Heart right ventricle (tissue), 16 donors: ENCODE data around the gene ZNF618. TPM values are rescaled to one million over a fixed set of nuclear protein-coding genes. Genes with fewer than 3 reads are reported as not detected.
A peak's percentile ranks its signal among the peaks of the same experiment; 100 is the strongest.

ENCODE experiments used
- ATAC-seq, 8 donors: fragments of 200-7000 bp; cut with Tn5 transposase; one replicate each; pipeline ENCODE4 v1.9.1; 2020; ENCODE audit warnings: mild to moderate bottlenecking in 8 of 8, moderate library complexity in 8 of 8, moderate number of reproducible peaks in 1 of 8
- DNase-seq, 2 donors: peaks; one replicate each; pipeline ENCODE4 v3.0.0-alpha.2; 2020
- H3K27ac ChIP-seq, 10 donors: fragments of 200-600 bp; sonication (generic) in 2 of 10; one replicate each; pipeline versions ENCODE4 v1.5.0 to v1.8.0; 2020 to 2022; ENCODE audit warnings: mild to moderate bottlenecking in 3 of 10
- H3K27me3 ChIP-seq, 7 donors: fragments of 200-600 bp; one replicate each; pipeline ENCODE4 v1.8.0; 2021 to 2022; ENCODE audit warnings: mild to moderate bottlenecking in 2 of 7
- H3K36me3 ChIP-seq, 9 donors: fragments of 200-600 bp; sonication (generic) in 1 of 9; one replicate each; pipeline versions ENCODE4 v1.5.0 to v1.8.0; 2020 to 2022; ENCODE audit warnings: mild to moderate bottlenecking in 2 of 9
- H3K4me1 ChIP-seq, 9 donors: fragments of 200-600 bp; sonication (generic) in 1 of 9; one replicate each; pipeline versions ENCODE4 v1.5.0 to v1.8.0; 2020 to 2022; ENCODE audit warnings: mild to moderate bottlenecking in 4 of 9
- H3K4me3 ChIP-seq, 10 donors: fragments of 200-600 bp; sonication (generic) in 2 of 10; one replicate each; pipeline versions ENCODE4 v1.5.0 to v1.8.0; 2020 to 2022; ENCODE audit warnings: mild to moderate bottlenecking in 7 of 10, moderate library complexity in 2 of 10
- H3K9me3 ChIP-seq, 11 donors: fragments of 200-600 bp in 10 of 11; sonication (generic) in 2 of 11; one replicate each; pipeline versions ENCODE4 v1.5.0 to v1.8.0; 2013 to 2022; ENCODE audit warnings: mild to moderate bottlenecking in 2 of 11, control low read depth in 1 of 11, moderate library complexity in 1 of 11
- WGBS, 2 donors: extraction: QIAGEN DNeasy Blood & Tissue Kit; methylation state at CpG; one replicate each; pipeline ENCODE4 v1.1.7; 2013; ENCODE audit warnings: inconsistent platforms in 1 of 2; 5-methylcytosine and 5-hydroxymethylcytosine counted together
- intact Hi-C, 10 donors: fragments of 100-400 bp; cut with DNase I; formaldehyde crosslinking; loops; one replicate each; pipeline versions ENCODE4 v1.11.1 to v1.14.2; 2022
- polyA plus RNA-seq, 2 donors: library from polyadenylated mRNA; stranded (reverse); fragments of 200-250 nt; gene quantifications; one replicate each; pipeline ENCODE4 v1.2.3, GENCODE V29; 2013
- total RNA-seq, 10 donors: library from RNA; stranded (reverse); fragmentation: NEBNext Ultra II Directional in 3 of 10; extraction: Animal tissue kit (Norgen Biotek cat#: 25700) in 3 of 10; gene quantifications; one replicate each; pipeline versions ENCODE4 v1.2.1 to v1.2.4, GENCODE V29; 2021 to 2023
- TF ChIP-seq, protein P1 (sequence below), 9 donors: fragments of 200-600 bp; sonication (generic) in 2 of 9; IDR thresholded peaks; one replicate each; pipeline versions ENCODE4 v1.5.0 to v1.8.0; 2021 to 2022; ENCODE audit warnings: antibody characterized with exemption in 9 of 9, mild to moderate bottlenecking in 5 of 9, moderate library complexity in 1 of 9
- donor health status: Arrhythmogenic right ventricular cardiomyopathy.
- donor health status: ischemic (EF 13 %, LVEDD 7.1; RV severe dilation, severe dysfunction).
- donor health status: healthy with polysubstance abuse.
- donor health status: DM: no; HTN: yes; CAD: no.
- donor health status: DM: no; HTN: no; CAD: no.
- donor health status: ischemic (EF 25% LVEDD 6.9; RV normal size, moderate dysfunction).
- donor health status: ischemic (EF 25% LVEDD 5.7; RV mildly dilated, moderate dysfunction).
- donor health status: healthy.
- donor health status: DM: yes; HTN: yes; CAD: no.
- donor health status: Ischemic cardiomyopathy.
- donor health status: ischemic (EF 35%, LVEDD 5.7; RV mildly dilated, moderate dysfunction).
- donor health status: nonischemic (EF 11% LVEDD 7.7; RV severe dilation, severe dysfunction).
- donor health status: DM: yes; HTN: yes; CAD: no.
- donor health status: PGD.
- donor health status: ischemic (EF 29% LVEDD 5.4; RV normal size, mild dysfunction).
- donor health status: nonischemic (EF 23%, LVEDD 6.1; RV moderate dilation, normal function).

The ZNF618 gene
- total and polyA plus RNA-seq, 12 donors: 0.59 to 2.5 (median 1.6) TPM

DNA sequence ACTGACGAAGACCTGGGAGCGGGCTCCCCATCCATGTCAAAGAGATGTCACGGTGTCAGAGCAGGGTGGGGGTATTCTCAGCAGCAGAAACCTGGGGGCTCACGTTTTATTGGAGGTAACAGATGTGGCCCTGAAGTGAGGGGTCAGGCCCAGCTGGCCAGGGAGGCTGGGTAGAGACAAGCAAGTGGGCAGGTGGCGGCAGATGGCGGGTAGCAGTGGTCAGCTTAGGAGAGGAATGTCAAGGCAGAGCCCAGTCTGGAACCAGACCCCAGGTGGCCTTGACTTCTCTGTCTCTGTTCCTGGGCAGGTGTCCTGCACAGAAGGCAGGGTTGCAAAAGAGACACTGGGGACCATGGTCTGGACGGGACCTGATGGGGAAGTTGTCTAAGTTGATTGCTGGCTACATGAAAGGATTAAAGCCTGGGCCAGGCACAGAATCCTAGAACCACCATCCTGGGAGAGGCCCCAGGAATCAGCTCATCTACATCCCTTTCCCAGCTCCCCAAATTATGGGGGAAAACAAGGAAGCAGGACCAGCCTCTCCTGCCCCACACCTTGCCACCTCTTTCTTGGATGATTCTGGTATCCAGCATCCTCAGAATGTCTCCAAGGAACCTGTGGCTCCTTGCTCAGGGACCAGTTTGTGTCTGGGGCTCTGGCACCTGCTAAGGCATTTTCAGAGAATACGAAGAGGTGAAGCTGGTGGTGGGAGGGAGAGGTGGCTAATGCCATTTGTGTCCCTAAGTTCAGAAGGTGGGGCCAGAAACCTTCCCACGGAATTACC is 129.5 kb downstream of the ZNF618 start:
- TF ChIP-seq, protein P1, sequence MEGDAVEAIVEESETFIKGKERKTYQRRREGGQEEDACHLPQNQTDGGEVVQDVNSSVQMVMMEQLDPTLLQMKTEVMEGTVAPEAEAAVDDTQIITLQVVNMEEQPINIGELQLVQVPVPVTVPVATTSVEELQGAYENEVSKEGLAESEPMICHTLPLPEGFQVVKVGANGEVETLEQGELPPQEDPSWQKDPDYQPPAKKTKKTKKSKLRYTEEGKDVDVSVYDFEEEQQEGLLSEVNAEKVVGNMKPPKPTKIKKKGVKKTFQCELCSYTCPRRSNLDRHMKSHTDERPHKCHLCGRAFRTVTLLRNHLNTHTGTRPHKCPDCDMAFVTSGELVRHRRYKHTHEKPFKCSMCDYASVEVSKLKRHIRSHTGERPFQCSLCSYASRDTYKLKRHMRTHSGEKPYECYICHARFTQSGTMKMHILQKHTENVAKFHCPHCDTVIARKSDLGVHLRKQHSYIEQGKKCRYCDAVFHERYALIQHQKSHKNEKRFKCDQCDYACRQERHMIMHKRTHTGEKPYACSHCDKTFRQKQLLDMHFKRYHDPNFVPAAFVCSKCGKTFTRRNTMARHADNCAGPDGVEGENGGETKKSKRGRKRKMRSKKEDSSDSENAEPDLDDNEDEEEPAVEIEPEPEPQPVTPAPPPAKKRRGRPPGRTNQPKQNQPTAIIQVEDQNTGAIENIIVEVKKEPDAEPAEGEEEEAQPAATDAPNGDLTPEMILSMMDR (IDR thresholded peaks at IDR 0.05): no peak
- peak in 1 of 2 donors; percentile 3 for DNase-seq
- Histone ChIP-seq H3K9me3 (no peaks in the 10 kb centered on the region), H3K4me3 (no peak overlapping the region), H3K27ac (no peak overlapping the region), H3K27me3 (no peaks in the 10 kb centered on the region), H3K36me3 (peaks cover 0 to 32% (median 0%) of the 10 kb centered on the region in 9 donors), H3K4me1 (peaks cover 8 to 35% (median 23%) of the 10 kb centered on the region in 9 donors)
- ATAC-seq: no peak
- intact Hi-C loops: no loop called here
- WGBS, 2 donors: 88 to 98% methylated on average over 9 of the region's 9 CpGs

DNA sequence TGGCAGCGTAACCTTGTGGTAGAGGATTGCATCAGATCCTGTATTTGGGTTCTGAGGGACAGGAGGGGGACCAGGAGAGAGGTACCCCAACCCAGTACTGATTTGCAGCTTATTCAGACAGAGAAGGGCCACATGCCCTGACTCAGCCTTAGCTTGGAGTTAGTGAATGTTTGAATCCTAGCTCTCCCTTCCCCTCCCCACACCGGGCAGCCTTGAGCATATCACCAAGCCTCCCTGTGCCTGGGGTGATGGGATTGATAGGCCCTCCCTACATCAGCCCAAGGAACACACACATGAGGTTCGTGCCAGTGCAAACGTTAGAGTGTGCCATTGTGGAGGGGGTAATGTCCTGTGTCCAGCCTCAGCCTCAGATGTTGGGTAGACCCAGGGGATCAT is 130.0 kb downstream of the ZNF618 start:
- Histone ChIP-seq H3K27me3 (no peaks in the 10 kb centered on the region), H3K9me3 (no peaks in the 10 kb centered on the region), H3K27ac (no peak overlapping the region), H3K4me1 (peaks cover 8 to 35% (median 23%) of the 10 kb centered on the region in 9 donors), H3K36me3 (peaks cover 0 to 33% (median 0%) of the 10 kb centered on the region in 9 donors), H3K4me3 (no peak overlapping the region)
- TF ChIP-seq, protein P1 (IDR thresholded peaks at IDR 0.05): no peak
- 96 to 98% methylated on average over 4 of the region's 4 CpGs for WGBS, 2 donors
- peak in 1 of 2 donors; percentile 0 for DNase-seq
- intact Hi-C loops: no loop called here
- no peak for ATAC-seq

DNA sequence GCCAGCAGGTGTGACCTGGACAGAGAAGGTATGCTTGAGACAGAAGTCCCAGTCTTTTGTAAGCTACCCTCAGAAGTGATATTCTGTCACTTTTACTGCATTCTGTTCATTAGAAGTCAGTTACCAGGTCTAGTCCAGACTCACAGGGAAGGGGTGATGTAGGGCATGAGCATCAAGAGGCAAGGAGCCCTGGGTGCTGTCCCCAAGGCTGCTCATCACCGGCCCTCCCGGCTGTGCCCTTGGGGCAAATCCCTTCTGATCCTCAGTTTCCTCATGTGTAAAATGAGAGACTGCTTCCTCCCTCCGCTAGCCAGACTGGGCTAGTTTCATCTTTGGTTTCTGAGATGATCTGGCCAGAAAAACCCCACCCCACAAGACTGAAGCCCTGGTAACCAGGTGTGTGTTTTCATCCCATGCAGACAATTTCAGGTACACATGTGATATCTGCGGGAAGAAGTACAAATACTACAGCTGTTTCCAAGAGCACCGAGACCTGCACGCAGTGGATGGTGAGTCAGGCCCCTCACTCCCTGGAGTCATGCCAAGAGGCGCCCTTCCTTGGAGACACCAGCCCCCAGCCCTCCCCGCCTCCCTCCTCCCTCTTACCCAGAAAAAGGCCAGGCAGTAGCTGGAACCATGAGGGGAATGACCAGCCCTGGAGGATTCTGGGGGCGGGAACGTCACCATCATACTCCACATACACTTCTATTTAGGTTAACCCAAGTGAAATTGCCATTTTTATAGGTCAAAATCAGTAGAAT is 131.0 kb downstream of the ZNF618 start:
- 85% methylated on average over 10 of the region's 10 CpGs for WGBS, 2 donors
- TF ChIP-seq, protein P1 (IDR thresholded peaks at IDR 0.05): no peak
- intact Hi-C loops: no loop called here

DNA sequence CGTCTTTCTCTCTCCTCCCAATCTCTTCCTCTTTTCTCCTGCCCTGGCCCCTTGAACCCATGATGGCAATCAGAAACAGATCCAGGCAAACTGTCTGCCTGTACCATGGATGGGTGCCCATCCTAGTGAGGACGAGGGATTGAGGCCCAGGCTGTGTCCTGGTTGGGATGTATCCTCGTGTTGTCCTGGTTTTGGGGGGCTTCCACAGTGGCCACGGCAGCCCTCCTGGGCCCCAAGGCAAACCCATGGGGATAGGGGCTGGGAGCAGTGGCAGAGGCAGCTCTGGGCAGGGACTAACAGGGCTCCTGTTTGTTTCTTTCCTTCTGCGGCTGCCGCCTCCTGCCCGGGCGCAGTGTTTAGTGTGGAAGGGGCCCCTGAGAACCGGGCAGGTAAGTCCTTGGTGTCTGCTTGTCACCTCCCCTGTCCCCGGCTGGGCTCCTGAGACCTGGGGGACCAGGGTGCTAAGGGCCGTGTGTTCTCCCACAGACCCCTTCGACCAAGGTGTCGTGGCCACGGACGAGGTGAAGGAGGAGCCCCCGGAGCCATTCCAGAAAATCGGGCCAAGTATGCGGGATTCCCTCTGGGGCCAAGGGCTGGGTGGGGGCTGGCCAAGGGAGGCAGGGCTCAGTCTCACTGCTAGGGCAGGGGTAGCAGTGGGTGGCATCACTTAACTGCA is 132.0 kb downstream of the ZNF618 start:
- H3K36me3 ChIP-seq: peaks cover 0 to 43% (median 0%) of the 10 kb centered on the region in 9 donors
- H3K4me3 ChIP-seq: no peak overlapping the region
- H3K9me3 ChIP-seq: peaks cover 0 to 12% (median 0%) of the 10 kb centered on the region in 11 donors
- TF ChIP-seq, protein P1 (IDR thresholded peaks at IDR 0.05): no peak
- no peaks in the 10 kb centered on the region for H3K27me3 ChIP-seq
- intact Hi-C loops: no loop called here
- peaks cover 8 to 25% (median 20%) of the 10 kb centered on the region in 9 donors for H3K4me1 ChIP-seq
- DNase-seq (peak in 1 of 2 donors; percentile 2), ATAC-seq (no peak)
- 91 to 93% methylated on average over 18 of the region's 18 CpGs for WGBS, 2 donors
- no peak overlapping the region for H3K27ac ChIP-seq

More for the DNA sequence above, 131.0 kb downstream of the ZNF618 start:
- H3K4me1 ChIP-seq: peaks cover 8 to 33% (median 23%) of the 10 kb centered on the region in 9 donors
- no peak for ATAC-seq
- H3K36me3 ChIP-seq: peaks cover 0 to 43% (median 0%) of the 10 kb centered on the region in 9 donors
- H3K9me3 ChIP-seq: peaks cover 0 to 2% (median 0%) of the 10 kb centered on the region in 11 donors
- no peak overlapping the region for H3K4me3 ChIP-seq
- no peaks in the 10 kb centered on the region for H3K27me3 ChIP-seq
- DNase-seq: peak in 1 of 2 donors; percentile 3
- no peak overlapping the region for H3K27ac ChIP-seq
